ENCODE measurements around the gene CCDC102B. TPM values are rescaled to one million over a fixed set of nuclear protein-coding genes. Genes with fewer than 3 reads are reported as not detected.
"Not testable (repeated sequence)": the region's sequence is repeated elsewhere in the genome, so short reads cannot be mapped to it uniquely, and the experiment has no call there.

Gene CCDC102B
- polyA plus RNA-seq (ENCODE audit: insufficient read length in 3 of 3): 1 to 10 TPM; 5.6 to 8.6 (median 7.7) TPM
- long read RNA-seq, donor 1: 0 reads
- long read RNA-seq, donor 2: 0 reads
- long read RNA-seq, donor 3, partial matches to known transcripts: 0 of 2 reads
- long read RNA-seq, donor 3, other reads (novel, unspliced or antisense): 0 of 2 reads
- long read RNA-seq, donor 4: 0 reads
- long read RNA-seq, donor 5: 0 reads
- long read RNA-seq, donor 6, partial matches to known transcripts: 0 of 1 reads
- long read RNA-seq, donor 6, other reads (novel, unspliced or antisense): 0 of 1 reads
- long read RNA-seq, donor 7, partial matches to known transcripts: 0 of 1 reads
- long read RNA-seq, donor 7, other reads (novel, unspliced or antisense): 0 of 1 reads
- long read RNA-seq, donor 8: 0 reads
- long read RNA-seq, donor 9: 0 reads
- long read RNA-seq, donor 10: 0 reads
- long read RNA-seq, donor 11: 0 reads
- long read RNA-seq, donor 12: 0 reads
- long read RNA-seq, donor 13: 0 reads
- long read RNA-seq, donor 14: 0 reads
- long read RNA-seq, donor 15, partial matches to known transcripts: 0 of 2 reads
- long read RNA-seq, donor 15, other reads (novel, unspliced or antisense): 0 of 2 reads
- long read RNA-seq, donor 16: 0 reads

DNA sequence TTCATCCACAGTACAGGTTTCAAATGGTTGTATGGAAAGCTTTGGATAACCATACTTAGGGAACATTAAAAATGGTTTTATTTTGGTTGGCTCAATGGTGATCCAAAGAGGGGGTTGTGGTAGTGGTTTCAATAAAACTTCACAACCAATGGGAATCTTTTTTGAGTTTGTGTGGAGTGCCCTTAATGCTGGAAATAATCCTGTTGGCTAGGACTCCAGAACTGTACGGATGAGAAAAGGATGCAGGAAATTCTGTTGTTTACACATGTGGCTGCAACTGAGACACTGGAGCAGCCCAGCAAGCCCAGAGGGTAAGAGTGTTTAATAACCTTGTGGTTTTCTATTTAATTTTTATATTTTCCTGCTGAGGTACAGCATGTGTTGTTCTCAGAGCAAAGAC, at the start of gene CCDC102B:
Gene CCDC102B, plus strand, starts transcription at position 210 of the 400 bp plus-strand sequence. CDS start 38,684 bp downstream, outside the sequence.
- no peak for DNase-seq (ENCODE audit: extremely low read depth in 1 of 11, low read depth in 9 of 11, low spot score in 4 of 11)

- no peak for DNase-seq (ENCODE audit: extremely low read depth in 1 of 11, low read depth in 9 of 11, low spot score in 4 of 11)
Measured at GRCh38 chr18:68757126-68757525, 40.8 kb upstream of the CCDC102B start.

DNA sequence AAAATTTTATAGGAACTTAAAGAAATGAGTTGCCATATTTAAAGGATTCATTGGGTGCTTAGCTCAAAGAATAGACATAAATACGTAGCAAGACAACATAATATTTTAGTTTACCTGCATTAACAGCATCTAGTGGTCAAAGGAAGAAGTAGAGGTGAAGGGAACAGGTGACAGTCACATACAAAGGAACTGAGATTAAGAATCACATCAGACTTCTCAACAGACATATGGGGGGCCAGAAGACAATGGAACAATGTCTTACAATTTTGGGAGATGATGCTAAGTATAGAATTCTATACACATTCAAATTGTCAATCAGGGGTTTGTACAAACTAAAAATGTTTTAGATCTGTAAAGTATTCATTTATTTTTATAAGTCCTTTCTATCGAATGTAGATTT, 38.6 kb upstream of the CCDC102B start:
- no peak for DNase-seq (ENCODE audit: extremely low read depth in 1 of 11, low read depth in 9 of 11, low spot score in 4 of 11)

DNA sequence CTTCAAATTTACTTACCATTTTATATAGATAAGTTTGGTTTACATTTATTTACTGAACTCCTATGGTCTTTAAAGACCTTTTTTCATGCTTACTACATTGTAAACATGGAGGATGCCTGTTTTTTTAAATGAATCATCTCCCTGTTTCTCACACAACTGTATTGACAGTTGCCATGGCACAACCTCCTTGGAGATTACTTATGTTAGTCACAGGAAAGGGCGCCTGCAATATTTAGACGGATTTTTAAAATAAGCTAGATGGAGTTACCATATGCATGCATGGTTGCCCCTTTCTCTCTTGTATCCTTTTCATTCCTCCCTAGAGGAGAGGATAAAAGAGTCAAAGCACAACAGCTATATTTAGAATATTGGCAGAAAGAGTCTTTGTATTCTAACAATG, 34.8 kb upstream of the CCDC102B start:
- DNase-seq (ENCODE audit: extremely low read depth in 1 of 11, low read depth in 9 of 11, low spot score in 4 of 11): no peak

GRCh38 chr18:68764016-68764415, 33.9 kb upstream of the CCDC102B start:
- DNase-seq (ENCODE audit: extremely low read depth in 1 of 11, low read depth in 9 of 11, low spot score in 4 of 11): no peak

GRCh38 chr18:68766433-68766832, 31.4 kb upstream of the CCDC102B start:
- no peak for DNase-seq (ENCODE audit: extremely low read depth in 1 of 11, low read depth in 9 of 11, low spot score in 4 of 11)

- no peak for DNase-seq (ENCODE audit: extremely low read depth in 1 of 11, low read depth in 9 of 11, low spot score in 4 of 11)
Measured at GRCh38 chr18:68769461-68769860, 28.4 kb upstream of the CCDC102B start.

DNA sequence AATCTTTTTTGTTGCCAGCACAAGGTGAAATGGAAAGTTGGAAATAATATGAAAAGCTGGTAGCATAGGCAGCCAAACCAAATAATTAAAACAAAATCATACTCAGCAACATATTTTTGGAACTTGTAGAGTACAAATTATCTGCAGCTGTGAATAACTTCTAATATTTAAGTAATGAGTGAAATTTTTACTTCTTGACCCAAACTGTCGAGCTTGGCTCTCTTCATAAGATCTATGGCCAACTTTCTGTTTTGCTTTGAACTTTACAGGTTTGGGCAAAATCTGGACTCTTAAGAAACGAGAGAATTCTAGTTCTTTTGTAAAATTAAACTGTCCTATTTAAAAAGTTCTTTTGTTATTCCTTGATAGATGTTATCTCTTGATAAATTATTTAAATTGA, 25.6 kb upstream of the CCDC102B start:
- DNase-seq (ENCODE audit: extremely low read depth in 1 of 11, low read depth in 9 of 11, low spot score in 4 of 11): no peak

GRCh38 chr18:68778280-68778886, 19.5 kb upstream of the CCDC102B start:
- no peak for DNase-seq (ENCODE audit: extremely low read depth in 1 of 11, low read depth in 9 of 11, low spot score in 4 of 11)

GRCh38 chr18:68779169-68779568, 18.7 kb upstream of the CCDC102B start:
- DNase-seq (ENCODE audit: extremely low read depth in 1 of 11, low read depth in 9 of 11, low spot score in 4 of 11): no peak

DNA sequence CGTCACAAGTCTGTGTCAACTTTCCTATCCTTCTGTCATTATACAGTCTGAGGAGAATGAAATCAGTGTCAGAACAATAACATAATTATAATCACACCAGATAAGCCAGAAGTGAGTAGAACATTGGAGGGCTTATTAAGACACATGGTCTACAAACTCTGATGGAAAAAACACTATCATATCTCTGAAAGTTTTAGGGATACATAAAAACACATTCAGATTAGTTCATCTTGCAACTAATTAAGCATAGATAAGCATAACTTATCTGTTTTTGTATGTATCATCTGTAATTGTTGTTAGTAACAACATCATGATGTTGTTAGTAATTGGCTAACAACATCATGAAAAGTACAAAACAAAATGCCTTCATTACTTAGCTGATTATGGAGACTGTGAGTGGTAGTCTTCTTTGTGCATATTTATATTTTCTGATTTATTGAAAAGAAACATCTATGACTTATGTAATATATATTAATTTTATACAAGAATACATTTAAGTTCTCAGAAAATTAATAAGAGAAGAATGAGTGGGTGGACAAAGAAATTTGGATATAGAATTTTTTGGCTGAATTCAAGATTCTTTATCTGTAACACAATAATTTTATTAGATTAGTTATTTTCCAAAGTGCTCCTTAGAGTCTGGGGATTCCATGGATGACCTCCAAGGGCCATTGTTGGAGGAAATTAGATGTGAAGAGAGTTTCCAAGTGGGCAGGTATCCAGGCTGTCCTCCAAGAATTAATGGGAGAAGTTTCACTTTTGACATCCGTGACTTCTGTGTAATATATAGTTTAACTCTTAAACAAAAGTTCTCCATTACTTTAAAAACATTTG, 16.9 kb upstream of the CCDC102B start:
- DNase-seq (ENCODE audit: extremely low read depth in 1 of 11, low read depth in 9 of 11, low spot score in 4 of 11): no peak

DNA sequence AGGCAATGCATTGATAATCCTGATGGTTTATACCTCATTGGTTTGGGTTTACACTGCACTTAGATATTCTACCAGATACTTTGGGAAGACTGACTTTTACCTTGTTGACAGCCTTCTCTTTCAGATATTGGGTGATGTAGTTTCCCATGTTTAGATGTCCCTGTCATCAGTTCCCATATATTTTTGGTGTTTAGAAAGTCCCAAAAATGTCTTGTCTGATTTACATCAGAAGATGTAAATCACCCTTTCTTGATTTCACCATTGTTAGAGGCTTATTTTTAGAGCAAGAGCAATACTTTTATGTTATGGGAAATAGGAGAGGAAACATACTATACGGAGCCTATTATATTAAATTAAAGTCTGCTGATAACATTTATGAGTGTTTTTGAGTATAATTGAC, 14.4 kb upstream of the CCDC102B start:
- DNase-seq (ENCODE audit: extremely low read depth in 1 of 11, low read depth in 9 of 11, low spot score in 4 of 11): no peak

DNA sequence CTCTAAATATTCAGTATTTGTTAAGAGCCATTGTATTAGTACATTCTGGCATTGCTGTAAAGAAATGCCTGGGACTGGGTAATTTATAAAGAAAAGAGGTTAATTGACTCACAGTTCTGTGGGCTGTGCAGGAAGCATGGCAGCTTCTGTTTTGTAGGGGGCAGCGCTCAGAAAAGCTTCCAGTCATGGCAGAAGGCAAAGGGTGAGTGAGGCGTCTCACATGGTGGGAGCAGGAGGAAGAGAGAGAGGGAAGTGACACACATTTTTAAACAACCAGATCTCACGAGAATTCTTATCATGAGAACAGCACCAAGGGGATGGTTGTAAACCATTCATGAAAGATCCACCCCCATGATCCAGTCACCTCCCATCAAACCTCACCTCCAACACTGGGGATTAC, 13.8 kb upstream of the CCDC102B start:
- DNase-seq (ENCODE audit: extremely low read depth in 1 of 11, low read depth in 9 of 11, low spot score in 4 of 11): no peak

GRCh38 chr18:68790290-68790689, 7.6 kb upstream of the CCDC102B start:
- not testable (repeated sequence) for DNase-seq (ENCODE audit: extremely low read depth in 1 of 11, low read depth in 9 of 11, low spot score in 4 of 11)

DNA sequence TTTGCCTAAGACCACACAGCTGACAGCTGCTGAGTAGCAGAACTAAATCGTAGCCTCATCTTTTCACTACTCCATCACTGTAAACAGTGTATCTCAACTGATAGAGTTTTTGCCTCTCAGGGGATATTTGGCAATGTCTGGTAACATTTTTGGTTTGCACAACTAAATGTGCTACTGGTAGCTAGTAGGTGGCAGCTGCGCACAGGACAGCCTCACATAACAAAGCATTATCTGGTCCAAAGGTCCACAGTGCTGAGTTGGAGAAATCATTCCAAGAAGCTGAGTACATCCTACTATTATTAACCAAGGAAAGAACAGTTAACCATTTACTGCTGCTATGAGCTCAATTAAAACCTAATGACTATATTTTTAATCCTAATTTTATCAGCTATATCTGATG, 6.1 kb upstream of the CCDC102B start:
- DNase-seq (ENCODE audit: extremely low read depth in 1 of 11, low read depth in 9 of 11, low spot score in 4 of 11): no peak

DNA sequence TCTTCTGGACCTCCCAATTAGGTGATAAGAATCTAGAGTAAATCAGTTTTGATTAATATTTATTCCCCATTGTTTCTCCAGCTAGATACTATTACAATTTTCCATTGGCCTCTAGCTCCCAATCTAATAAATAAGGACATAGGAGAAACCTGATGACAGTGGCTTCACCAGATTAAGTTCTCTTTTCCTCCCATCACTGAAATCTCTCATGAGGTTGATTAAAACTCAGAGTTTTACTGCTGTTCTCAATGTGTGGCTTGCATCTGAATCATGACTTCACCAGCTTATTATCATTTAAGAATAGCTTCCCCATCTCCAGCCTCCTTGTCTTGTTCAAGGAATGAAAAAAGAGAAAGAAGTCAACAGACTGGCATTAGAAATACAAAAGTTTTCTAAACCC, 3.9 kb upstream of the CCDC102B start:
- no peak for DNase-seq (ENCODE audit: extremely low read depth in 1 of 11, low read depth in 9 of 11, low spot score in 4 of 11)

DNA sequence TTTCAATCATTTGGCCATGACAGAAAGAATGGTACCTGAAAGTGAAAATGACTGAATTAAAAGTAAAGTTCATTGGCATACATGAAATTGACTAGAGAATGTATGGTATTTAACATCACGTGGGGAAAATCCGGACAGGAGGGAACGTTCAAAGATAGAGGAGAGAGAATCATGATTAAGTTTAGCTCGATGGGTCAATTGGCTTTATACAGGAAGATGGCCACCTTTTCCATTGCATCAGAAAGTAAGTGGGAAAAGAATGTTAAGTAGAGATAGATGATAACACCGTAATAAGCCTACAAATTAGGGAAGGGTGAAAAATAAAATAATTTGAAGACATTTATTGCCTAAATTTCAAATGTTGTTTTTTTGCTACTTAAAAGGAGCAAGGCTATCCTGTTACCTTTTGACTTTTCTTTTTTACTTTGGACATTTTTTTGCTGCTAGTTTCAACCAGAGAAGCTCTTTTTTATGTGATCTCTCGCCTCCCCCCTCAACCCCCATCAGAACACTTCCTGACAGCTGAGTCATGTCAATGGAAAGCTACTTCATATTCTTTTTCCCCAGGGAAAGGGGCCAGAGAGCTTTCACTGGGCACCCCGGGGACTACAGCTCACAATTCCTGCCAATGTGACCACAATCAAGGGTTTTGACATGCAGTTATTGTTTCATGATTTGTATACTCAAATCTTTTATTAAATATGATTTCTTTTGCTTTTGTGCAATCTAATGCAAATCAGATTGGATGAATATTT, 767 bp upstream of the CCDC102B start:
- DNase-seq (ENCODE audit: extremely low read depth in 1 of 11, low read depth in 9 of 11, low spot score in 4 of 11): no peak

DNA sequence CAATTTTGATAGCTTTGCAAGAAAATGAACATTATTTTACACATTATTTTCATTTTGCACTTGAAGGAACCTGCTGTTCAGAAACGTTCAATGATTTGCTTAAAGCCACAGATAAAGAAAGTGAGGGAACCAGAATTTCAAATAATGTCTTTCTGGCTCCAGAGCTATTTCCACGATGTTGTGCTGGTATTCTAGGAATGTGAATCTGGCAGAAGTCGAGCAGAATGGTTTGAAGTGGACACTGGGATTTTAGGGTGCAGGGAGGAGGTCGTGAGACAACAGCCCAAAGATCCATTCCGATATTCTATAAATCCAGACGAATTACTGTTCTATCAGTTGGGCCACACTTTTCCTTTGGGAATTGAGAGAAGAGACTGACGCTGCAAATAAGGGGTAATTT, 2.2 kb downstream of the CCDC102B start:
- DNase-seq (ENCODE audit: extremely low read depth in 1 of 11, low read depth in 9 of 11, low spot score in 4 of 11): no peak

GRCh38 chr18:68803356-68803755, 5.5 kb downstream of the CCDC102B start:
- DNase-seq (ENCODE audit: extremely low read depth in 1 of 11, low read depth in 9 of 11, low spot score in 4 of 11): peak in 9 of 11 donors; percentile 13 to 55 (median 34)
